Effector memory CD4-positive, alpha-beta T cell (primary cell): ENCODE results near the gene HSD17B12.

Experiments
- DNase-seq, 3 donors: peaks; one replicate each; pipeline ENCODE4 v3.0.0-alpha.2; 2020
- H3K27ac ChIP-seq: 2 replicates; pipeline ENCODE4 v1.7.0; 2013; ENCODE audit warnings: mild to moderate bottlenecking, low read length, moderate library complexity; ENCODE audit not compliant: insufficient read depth, poor library complexity, severe bottlenecking
- H3K27me3 ChIP-seq: replicated peaks from 2 replicates; pipeline ENCODE4 v1.7.0; 2013; ENCODE audit warnings: mild to moderate bottlenecking, low read length; ENCODE audit not compliant: insufficient read depth, control insufficient read depth, poor library complexity, severe bottlenecking
- H3K36me3 ChIP-seq: 2 replicates; pipeline ENCODE4 v1.7.0; 2013; ENCODE audit warnings: mild to moderate bottlenecking, low read length, moderate library complexity; ENCODE audit not compliant: control insufficient read depth, insufficient read depth
- H3K4me1 ChIP-seq: 2 replicates; pipeline ENCODE4 v1.7.0; 2013; ENCODE audit warnings: low read length, mild to moderate bottlenecking; ENCODE audit not compliant: control insufficient read depth, insufficient read depth, poor library complexity, severe bottlenecking
- H3K4me3 ChIP-seq: 2 replicates; pipeline ENCODE4 v1.7.0; 2013; ENCODE audit warnings: low read length, low read depth, mild to moderate bottlenecking; ENCODE audit not compliant: insufficient read depth, poor library complexity, severe bottlenecking
- H3K9me3 ChIP-seq: 2 replicates; pipeline ENCODE4 v1.7.0; 2013; ENCODE audit warnings: mild to moderate bottlenecking, low read length, moderate library complexity; ENCODE audit not compliant: control insufficient read depth

HSD17B12 gene

GRCh38 chr11:43736502-43737200 is 56.1 kb downstream of the HSD17B12 start:
- Histone ChIP-seq H3K27me3 (no peaks in the 10 kb centered on the region), H3K9me3 (no peaks in the 10 kb centered on the region), H3K4me3 (no peak overlapping the region), H3K36me3 (no peaks in the 10 kb centered on the region), H3K4me1 (no peaks in the 10 kb centered on the region), H3K27ac (no peak overlapping the region)
- DNase-seq, result no peak

- no peak for DNase-seq
- H3K4me3 ChIP-seq, result no peak overlapping the region
- H3K36me3 ChIP-seq, result no peaks in the 10 kb centered on the region
- H3K9me3 ChIP-seq, result no peaks in the 10 kb centered on the region
- H3K27ac ChIP-seq, result no peak overlapping the region
- H3K4me1 ChIP-seq, result no peaks in the 10 kb centered on the region
- no peaks in the 10 kb centered on the region for H3K27me3 ChIP-seq
Measured at GRCh38 chr11:43737201-43737590, 56.7 kb downstream of the HSD17B12 start.

- H3K4me1 ChIP-seq, result no peaks in the 10 kb centered on the region
- H3K9me3 ChIP-seq, result no peaks in the 10 kb centered on the region
- no peaks in the 10 kb centered on the region for H3K36me3 ChIP-seq
- no peak overlapping the region for H3K27ac ChIP-seq
- no peaks in the 10 kb centered on the region for H3K27me3 ChIP-seq
- no peak overlapping the region for H3K4me3 ChIP-seq
- no peak for DNase-seq
Measured at GRCh38 chr11:43738600-43739409, 58.3 kb downstream of the HSD17B12 start.

- Histone ChIP-seq H3K4me3 (no peak overlapping the region), H3K9me3 (no peaks in the 10 kb centered on the region), H3K36me3 (no peaks in the 10 kb centered on the region), H3K4me1 (no peaks in the 10 kb centered on the region), H3K27ac (no peak overlapping the region), H3K27me3 (no peaks in the 10 kb centered on the region)
- no peak for DNase-seq
Measured at GRCh38 chr11:43746670-43747069, 66.1 kb downstream of the HSD17B12 start.

GRCh38 chr11:43747130-43747802 is 66.7 kb downstream of the HSD17B12 start:
- no peak for DNase-seq
- no peaks in the 10 kb centered on the region for H3K36me3 ChIP-seq
- H3K4me1 ChIP-seq, result no peaks in the 10 kb centered on the region
- H3K27ac ChIP-seq, result no peak overlapping the region
- no peak overlapping the region for H3K4me3 ChIP-seq
- H3K27me3 ChIP-seq, result no peaks in the 10 kb centered on the region
- no peaks in the 10 kb centered on the region for H3K9me3 ChIP-seq

- H3K4me3 ChIP-seq, result no peak overlapping the region
- H3K27ac ChIP-seq, result no peak overlapping the region
- DNase-seq, result no peak
- no peaks in the 10 kb centered on the region for H3K27me3 ChIP-seq
- no peaks in the 10 kb centered on the region for H3K4me1 ChIP-seq
- no peaks in the 10 kb centered on the region for H3K9me3 ChIP-seq
- no peaks in the 10 kb centered on the region for H3K36me3 ChIP-seq
Measured at GRCh38 chr11:43748095-43748494, 67.6 kb downstream of the HSD17B12 start.

- Histone ChIP-seq H3K27ac (no peak overlapping the region), H3K4me1 (no peaks in the 10 kb centered on the region)
- DNase-seq, result no peak
Measured at GRCh38 chr11:43751726-43752125, 71.2 kb downstream of the HSD17B12 start.

GRCh38 chr11:43756575-43756974 is 76.0 kb downstream of the HSD17B12 start:
- Histone ChIP-seq H3K27ac (no peak overlapping the region), H3K9me3 (no peaks in the 10 kb centered on the region), H3K27me3 (no peaks in the 10 kb centered on the region), H3K4me1 (no peaks in the 10 kb centered on the region), H3K4me3 (no peak overlapping the region), H3K36me3 (no peaks in the 10 kb centered on the region)
- DNase-seq, result no peak

More at GRCh38 chr11:43751726-43752125, 71.2 kb downstream of the HSD17B12 start:
- H3K36me3 ChIP-seq, result no peaks in the 10 kb centered on the region
- H3K4me3 ChIP-seq, result no peak overlapping the region
- H3K9me3 ChIP-seq, result no peaks in the 10 kb centered on the region
- no peaks in the 10 kb centered on the region for H3K27me3 ChIP-seq

- no peak for DNase-seq
- no peak overlapping the region for H3K4me3 ChIP-seq
Measured at GRCh38 chr11:43758927-43759326, 78.4 kb downstream of the HSD17B12 start.

GRCh38 chr11:43760902-43761301 is 80.4 kb downstream of the HSD17B12 start:
- Histone ChIP-seq H3K9me3 (no peaks in the 10 kb centered on the region), H3K4me3 (no peak overlapping the region), H3K36me3 (no peaks in the 10 kb centered on the region), H3K27me3 (no peaks in the 10 kb centered on the region), H3K4me1 (no peaks in the 10 kb centered on the region), H3K27ac (no peak overlapping the region)
- DNase-seq, result no peak

More at GRCh38 chr11:43758927-43759326, 78.4 kb downstream of the HSD17B12 start:
- Histone ChIP-seq H3K27me3 (no peaks in the 10 kb centered on the region), H3K27ac (no peak overlapping the region), H3K4me1 (no peaks in the 10 kb centered on the region), H3K9me3 (no peaks in the 10 kb centered on the region), H3K36me3 (no peaks in the 10 kb centered on the region)
